ENCODE measurements around the gene TBRG4.

Gene TBRG4

GRCh38 chr7:45064047-45064725 is 47.3 kb downstream of the TBRG4 start:
- Histone ChIP-seq H3K79me2 (ENCODE audit: insufficient read depth, low read depth) (peaks cover 47% of the 10 kb centered on the region), H3K4me2 (no peak overlapping the region), H3K4me3 (IDR thresholded peaks at IDR 0.05; ENCODE audit: insufficient read depth, low read depth, low read length) (no peak overlapping the region), H3K9ac (no peak overlapping the region), H4K20me1 (ENCODE audit: insufficient read depth) (peaks cover 18% of the 10 kb centered on the region; the same call in 1 of the 2 replicates), H2AFZ (ENCODE audit: low read depth) (no peak overlapping the region), H3K27me3 (ENCODE audit: insufficient read depth, low read depth) (no peaks in the 10 kb centered on the region), H3K4me1 (ENCODE audit: low read depth, poor library complexity, severe bottlenecking) (peaks cover 29% of the 10 kb centered on the region), H3K36me3 (ENCODE audit: insufficient read depth) (peaks cover 12% of the 10 kb centered on the region; the same call in 1 of the 2 replicates), H3K27ac (no peak overlapping the region)
- TF ChIP-seq CTCF (conservative IDR thresholded peaks at IDR 0.05; ENCODE audit: low read depth, low read length) = no peak

- TF ChIP-seq CTCF (conservative IDR thresholded peaks at IDR 0.05; ENCODE audit: low read depth, low read length) = no peak
- H3K4me3 ChIP-seq (IDR thresholded peaks at IDR 0.05; ENCODE audit: insufficient read depth, low read depth, low read length) = no peak overlapping the region
- no peak overlapping the region for H2AFZ ChIP-seq (ENCODE audit: low read depth)
- H3K27ac ChIP-seq = peak overlapping the region; percentile 4; the same call in 1 of the 2 replicates
- H3K36me3 ChIP-seq (ENCODE audit: insufficient read depth) = peaks cover 12% of the 10 kb centered on the region; the same call in 1 of the 2 replicates
- H4K20me1 ChIP-seq (ENCODE audit: insufficient read depth) = 0 out of 2 replicates have a peak, but pooled peaks cover 10% of the 10 kb centered on the region
- H3K4me1 ChIP-seq (ENCODE audit: low read depth, poor library complexity, severe bottlenecking) = peaks cover 40% of the 10 kb centered on the region
- H3K27me3 ChIP-seq (ENCODE audit: insufficient read depth, low read depth) = no peaks in the 10 kb centered on the region
- peaks cover 68% of the 10 kb centered on the region for H3K79me2 ChIP-seq (ENCODE audit: insufficient read depth, low read depth)
- H3K9ac ChIP-seq = no peak overlapping the region
- peak overlapping the region; percentile 26 for H3K4me2 ChIP-seq
Observed at GRCh38 chr7:45061806-45062425, 49.6 kb downstream of the TBRG4 start.

- H3K36me3 ChIP-seq (ENCODE audit: insufficient read depth) = peaks cover 12% of the 10 kb centered on the region; the same call in 1 of the 2 replicates
- no peak overlapping the region for H3K4me3 ChIP-seq (IDR thresholded peaks at IDR 0.05; ENCODE audit: insufficient read depth, low read depth, low read length)
- H3K9ac ChIP-seq = no peak overlapping the region
- no peak for TF ChIP-seq CTCF (conservative IDR thresholded peaks at IDR 0.05; ENCODE audit: low read depth, low read length)
- no peaks in the 10 kb centered on the region for H3K27me3 ChIP-seq (ENCODE audit: insufficient read depth, low read depth)
- H3K27ac ChIP-seq = peak overlapping the region; percentile 4; the same call in 1 of the 2 replicates
- peaks cover 40% of the 10 kb centered on the region for H3K4me1 ChIP-seq (ENCODE audit: low read depth, poor library complexity, severe bottlenecking)
- H3K4me2 ChIP-seq = peak overlapping the region; percentile 26
- H2AFZ ChIP-seq (ENCODE audit: low read depth) = no peak overlapping the region
- H3K79me2 ChIP-seq (ENCODE audit: insufficient read depth, low read depth) = peaks cover 73% of the 10 kb centered on the region
- 0 out of 2 replicates have a peak, but pooled peaks cover 10% of the 10 kb centered on the region for H4K20me1 ChIP-seq (ENCODE audit: insufficient read depth)
Observed at GRCh38 chr7:45061352-45061751, 50.1 kb downstream of the TBRG4 start.

GRCh38 chr7:45060295-45060694 is 51.2 kb downstream of the TBRG4 start:
- Histone ChIP-seq H3K79me2 (ENCODE audit: insufficient read depth, low read depth) (peaks cover 81% of the 10 kb centered on the region), H3K27ac (0 out of 2 replicates have a peak overlapping the region, but pooled peaks have one; percentile 5), H3K36me3 (ENCODE audit: insufficient read depth) (peaks cover 12% of the 10 kb centered on the region; the same call in 1 of the 2 replicates), H3K4me1 (ENCODE audit: low read depth, poor library complexity, severe bottlenecking) (peaks cover 40% of the 10 kb centered on the region), H4K20me1 (ENCODE audit: insufficient read depth) (0 out of 2 replicates have a peak, but pooled peaks cover 10% of the 10 kb centered on the region), H3K4me3 (IDR thresholded peaks at IDR 0.05; ENCODE audit: insufficient read depth, low read depth, low read length) (no peak overlapping the region), H2AFZ (ENCODE audit: low read depth) (no peak overlapping the region), H3K9ac (no peak overlapping the region), H3K4me2 (no peak overlapping the region), H3K27me3 (ENCODE audit: insufficient read depth, low read depth) (no peaks in the 10 kb centered on the region)
- TF ChIP-seq CTCF (conservative IDR thresholded peaks at IDR 0.05; ENCODE audit: low read depth, low read length) = no peak
